ENCODE measurements around the gene CYBB. TPM values are rescaled to one million over a fixed set of nuclear protein-coding genes. Genes with fewer than 3 reads are reported as not detected.

Gene CYBB
- polyA plus RNA-seq, 2 of the 4 experiments (the other 2 are of a cell fraction): 0.04 to 0.12 TPM

DNA sequence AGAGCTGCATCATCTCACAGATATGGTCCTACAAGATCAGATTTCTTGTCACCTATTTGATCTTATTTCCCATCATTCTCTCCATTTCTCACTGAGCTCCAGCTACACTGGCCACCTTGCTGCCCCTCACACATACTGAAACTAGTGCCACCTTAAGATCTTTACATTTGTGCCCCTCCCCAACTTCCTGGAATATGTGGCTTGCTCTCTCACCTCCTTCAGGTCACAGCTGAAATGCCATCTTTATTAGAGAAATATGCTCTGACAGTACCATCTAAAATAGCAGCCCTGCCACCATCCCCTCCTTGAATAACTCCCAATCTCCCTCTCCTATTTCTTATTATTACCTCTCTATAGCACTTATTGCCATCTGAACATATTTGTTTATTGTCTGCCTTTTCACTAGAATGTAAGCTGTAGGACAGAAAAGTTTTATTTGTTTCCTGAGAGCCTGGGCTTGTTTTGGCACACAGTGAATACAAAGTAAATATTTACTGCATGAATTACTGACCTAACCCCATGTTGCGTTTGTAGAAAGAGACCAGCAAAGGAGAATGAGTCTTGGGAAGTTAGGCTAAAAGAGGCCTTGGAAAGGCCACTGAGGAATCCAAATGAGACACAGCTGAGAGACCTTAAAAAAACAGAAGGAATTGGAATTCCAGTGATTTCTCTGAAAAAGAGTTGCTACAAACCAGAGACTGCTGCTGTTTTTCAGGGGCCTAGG lies 44.8 kb downstream of the CYBB start (continued):
- TF ChIP-seq, protein P1, sequence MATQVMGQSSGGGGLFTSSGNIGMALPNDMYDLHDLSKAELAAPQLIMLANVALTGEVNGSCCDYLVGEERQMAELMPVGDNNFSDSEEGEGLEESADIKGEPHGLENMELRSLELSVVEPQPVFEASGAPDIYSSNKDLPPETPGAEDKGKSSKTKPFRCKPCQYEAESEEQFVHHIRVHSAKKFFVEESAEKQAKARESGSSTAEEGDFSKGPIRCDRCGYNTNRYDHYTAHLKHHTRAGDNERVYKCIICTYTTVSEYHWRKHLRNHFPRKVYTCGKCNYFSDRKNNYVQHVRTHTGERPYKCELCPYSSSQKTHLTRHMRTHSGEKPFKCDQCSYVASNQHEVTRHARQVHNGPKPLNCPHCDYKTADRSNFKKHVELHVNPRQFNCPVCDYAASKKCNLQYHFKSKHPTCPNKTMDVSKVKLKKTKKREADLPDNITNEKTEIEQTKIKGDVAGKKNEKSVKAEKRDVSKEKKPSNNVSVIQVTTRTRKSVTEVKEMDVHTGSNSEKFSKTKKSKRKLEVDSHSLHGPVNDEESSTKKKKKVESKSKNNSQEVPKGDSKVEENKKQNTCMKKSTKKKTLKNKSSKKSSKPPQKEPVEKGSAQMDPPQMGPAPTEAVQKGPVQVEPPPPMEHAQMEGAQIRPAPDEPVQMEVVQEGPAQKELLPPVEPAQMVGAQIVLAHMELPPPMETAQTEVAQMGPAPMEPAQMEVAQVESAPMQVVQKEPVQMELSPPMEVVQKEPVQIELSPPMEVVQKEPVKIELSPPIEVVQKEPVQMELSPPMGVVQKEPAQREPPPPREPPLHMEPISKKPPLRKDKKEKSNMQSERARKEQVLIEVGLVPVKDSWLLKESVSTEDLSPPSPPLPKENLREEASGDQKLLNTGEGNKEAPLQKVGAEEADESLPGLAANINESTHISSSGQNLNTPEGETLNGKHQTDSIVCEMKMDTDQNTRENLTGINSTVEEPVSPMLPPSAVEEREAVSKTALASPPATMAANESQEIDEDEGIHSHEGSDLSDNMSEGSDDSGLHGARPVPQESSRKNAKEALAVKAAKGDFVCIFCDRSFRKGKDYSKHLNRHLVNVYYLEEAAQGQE (IDR thresholded peaks at IDR 0.05): no peak

DNA sequence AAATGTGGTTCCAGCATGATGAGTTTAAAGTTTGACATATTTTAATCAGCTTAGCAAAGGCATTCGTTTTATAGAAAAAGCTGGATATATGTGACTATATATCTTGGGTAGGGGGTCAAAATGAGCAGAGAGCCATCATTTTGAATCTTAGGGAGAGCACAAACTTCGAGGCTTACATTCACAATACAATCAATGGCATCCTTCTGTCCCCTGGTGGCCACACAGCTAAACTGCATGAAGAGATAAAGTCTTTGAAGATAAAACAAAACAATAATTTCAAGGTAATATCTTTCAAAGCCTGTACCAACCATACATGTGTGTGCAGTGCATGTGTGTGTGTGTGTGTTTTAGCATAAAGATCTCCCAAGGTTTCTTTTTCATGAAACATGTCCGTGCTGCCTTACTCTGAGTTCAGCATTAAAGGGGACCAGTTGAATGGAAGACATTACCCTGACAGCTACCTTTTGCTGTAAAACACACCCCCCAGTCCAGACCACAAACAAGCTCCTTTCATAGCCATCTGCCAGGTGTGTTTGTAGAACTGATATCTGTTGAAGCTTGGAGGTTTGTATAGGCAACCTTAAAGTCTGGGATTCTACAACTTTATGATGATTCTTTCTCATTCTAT lies 45.5 kb downstream of the CYBB start:
- peak; percentile 10 to 38 for DNase-seq (ENCODE audit: low read depth in 1 of 2, low spot score in 1 of 2)
- H3K27ac ChIP-seq: no peak overlapping the region
- H3K4me1 ChIP-seq: peaks cover 6% of the 10 kb centered on the region; the same call in 2 of the 3 replicates
- 1% methylated on average over 3 of the region's 3 CpGs for WGBS (ENCODE audit: missing lambda C conversion rate)
- TF ChIP-seq ESRRA (IDR thresholded peaks at IDR 0.05; ENCODE audit: borderline replicate concordance, low read length) (no peak), SMC3 (IDR thresholded peaks at IDR 0.05) (peak; percentile 79), RAD21 (conservative IDR thresholded peaks at IDR 0.05 in 1 of 2, IDR thresholded peaks at IDR 0.05 in 1 of 2) (peak; percentile 71 to 77), MAFK (IDR thresholded peaks at IDR 0.05; ENCODE audit: partially characterized antibody) (no peak), RFX5 (IDR thresholded peaks at IDR 0.05) (no peak)
- TF ChIP-seq, protein P2, sequence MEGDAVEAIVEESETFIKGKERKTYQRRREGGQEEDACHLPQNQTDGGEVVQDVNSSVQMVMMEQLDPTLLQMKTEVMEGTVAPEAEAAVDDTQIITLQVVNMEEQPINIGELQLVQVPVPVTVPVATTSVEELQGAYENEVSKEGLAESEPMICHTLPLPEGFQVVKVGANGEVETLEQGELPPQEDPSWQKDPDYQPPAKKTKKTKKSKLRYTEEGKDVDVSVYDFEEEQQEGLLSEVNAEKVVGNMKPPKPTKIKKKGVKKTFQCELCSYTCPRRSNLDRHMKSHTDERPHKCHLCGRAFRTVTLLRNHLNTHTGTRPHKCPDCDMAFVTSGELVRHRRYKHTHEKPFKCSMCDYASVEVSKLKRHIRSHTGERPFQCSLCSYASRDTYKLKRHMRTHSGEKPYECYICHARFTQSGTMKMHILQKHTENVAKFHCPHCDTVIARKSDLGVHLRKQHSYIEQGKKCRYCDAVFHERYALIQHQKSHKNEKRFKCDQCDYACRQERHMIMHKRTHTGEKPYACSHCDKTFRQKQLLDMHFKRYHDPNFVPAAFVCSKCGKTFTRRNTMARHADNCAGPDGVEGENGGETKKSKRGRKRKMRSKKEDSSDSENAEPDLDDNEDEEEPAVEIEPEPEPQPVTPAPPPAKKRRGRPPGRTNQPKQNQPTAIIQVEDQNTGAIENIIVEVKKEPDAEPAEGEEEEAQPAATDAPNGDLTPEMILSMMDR (IDR thresholded peaks at IDR 0.05): peak; percentile 61
- H3K4me2 ChIP-seq: peak overlapping the region; percentile 49; the same call in 2 of the 3 replicates
- no peak overlapping the region for H3K4me3 ChIP-seq
- H3K9me3 ChIP-seq: no peaks in the 10 kb centered on the region
- peak; percentile 56 to 81; a peak in 4 of 6 replicates for ATAC-seq
- peak; percentile 36 for FAIRE-seq
- CTCF ChIA-PET: interaction anchor here (0.8 to 2.7 kb wide), 18 partner anchors 8 to 876 kb away, joined by 3 to 42 read pairs (median 5); no protein-coding TSS in a partner anchor
- POLR2A ChIA-PET: no interaction called here

DNA sequence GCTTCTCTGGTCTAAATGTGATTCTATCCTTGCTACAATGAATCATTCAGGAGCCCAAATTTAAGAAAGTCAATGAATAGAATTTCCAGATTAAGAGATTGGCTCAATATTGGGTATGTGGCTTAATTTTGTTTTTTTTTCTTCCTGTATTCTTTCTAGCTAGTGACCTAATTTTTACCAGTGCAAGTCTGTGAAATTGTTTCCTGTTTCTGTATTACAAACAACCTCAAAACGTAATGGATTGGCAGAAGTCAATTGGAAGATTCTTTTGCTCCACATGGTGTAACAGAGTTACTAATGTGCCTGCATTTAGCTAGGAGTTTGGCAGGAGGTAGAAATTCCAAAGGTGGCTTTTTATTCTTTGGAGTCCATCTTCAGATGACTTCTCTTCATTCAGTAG lies 49.9 kb downstream of the CYBB start:
- H3K9me3 ChIP-seq: no peaks in the 10 kb centered on the region
- no peak for DNase-seq (ENCODE audit: low read depth in 1 of 2, low spot score in 1 of 2)
- no peak overlapping the region for H3K4me3 ChIP-seq
- H3K27ac ChIP-seq: no peak overlapping the region
- H3K4me1 ChIP-seq: peaks cover 4% of the 10 kb centered on the region; the same call in 1 of the 3 replicates
- FAIRE-seq: peak; percentile 54
- POLR2A ChIA-PET: no interaction called here
- ATAC-seq: no peak
- TF ChIP-seq RAD21 (conservative IDR thresholded peaks at IDR 0.05 in 1 of 2, IDR thresholded peaks at IDR 0.05 in 1 of 2): no peak
- TF ChIP-seq FOXS1 (CRISPR knock-in tag; IDR thresholded peaks at IDR 0.05): no peak
- no peak for TF ChIP-seq MAFK (IDR thresholded peaks at IDR 0.05; ENCODE audit: partially characterized antibody)
- no peak for TF ChIP-seq BHLHE40 (IDR thresholded peaks at IDR 0.05; ENCODE audit: low read depth, low read length)
- TF ChIP-seq, protein P3, sequence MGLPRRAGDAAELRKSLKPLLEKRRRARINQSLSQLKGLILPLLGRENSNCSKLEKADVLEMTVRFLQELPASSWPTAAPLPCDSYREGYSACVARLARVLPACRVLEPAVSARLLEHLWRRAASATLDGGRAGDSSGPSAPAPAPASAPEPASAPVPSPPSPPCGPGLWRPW (IDR thresholded peaks at IDR 0.05): no peak
- TF ChIP-seq HOXB13 (CRISPR knock-in tag; IDR thresholded peaks at IDR 0.05; ENCODE audit: low read depth): no peak
- no peak for TF ChIP-seq RNF2 (IDR thresholded peaks at IDR 0.05; ENCODE audit: borderline replicate concordance, low read depth)
- no peak for TF ChIP-seq ZNF302 (CRISPR knock-in tag; IDR thresholded peaks at IDR 0.05)
- no peak for TF ChIP-seq MAZ (IDR thresholded peaks at IDR 0.05; ENCODE audit: borderline replicate concordance, low read depth, low read length)
- 40% methylated on average over 1 of the region's 1 CpG for WGBS (ENCODE audit: missing lambda C conversion rate)
- no peak overlapping the region for H3K4me2 ChIP-seq
- CTCF ChIA-PET: interaction anchor here (0.9 kb wide), 1 partner anchor 84 kb away, joined by 3 read pairs; no protein-coding TSS in a partner anchor
